NCI-H524 (cell line): ENCODE data around the gene RNF126.

ENCODE experiments used
- DNase-seq, 2 experiments: peaks; one replicate each; lab custom pipeline; 2025; lab: John Stamatoyannopoulos, UW

Gene RNF126

DNA sequence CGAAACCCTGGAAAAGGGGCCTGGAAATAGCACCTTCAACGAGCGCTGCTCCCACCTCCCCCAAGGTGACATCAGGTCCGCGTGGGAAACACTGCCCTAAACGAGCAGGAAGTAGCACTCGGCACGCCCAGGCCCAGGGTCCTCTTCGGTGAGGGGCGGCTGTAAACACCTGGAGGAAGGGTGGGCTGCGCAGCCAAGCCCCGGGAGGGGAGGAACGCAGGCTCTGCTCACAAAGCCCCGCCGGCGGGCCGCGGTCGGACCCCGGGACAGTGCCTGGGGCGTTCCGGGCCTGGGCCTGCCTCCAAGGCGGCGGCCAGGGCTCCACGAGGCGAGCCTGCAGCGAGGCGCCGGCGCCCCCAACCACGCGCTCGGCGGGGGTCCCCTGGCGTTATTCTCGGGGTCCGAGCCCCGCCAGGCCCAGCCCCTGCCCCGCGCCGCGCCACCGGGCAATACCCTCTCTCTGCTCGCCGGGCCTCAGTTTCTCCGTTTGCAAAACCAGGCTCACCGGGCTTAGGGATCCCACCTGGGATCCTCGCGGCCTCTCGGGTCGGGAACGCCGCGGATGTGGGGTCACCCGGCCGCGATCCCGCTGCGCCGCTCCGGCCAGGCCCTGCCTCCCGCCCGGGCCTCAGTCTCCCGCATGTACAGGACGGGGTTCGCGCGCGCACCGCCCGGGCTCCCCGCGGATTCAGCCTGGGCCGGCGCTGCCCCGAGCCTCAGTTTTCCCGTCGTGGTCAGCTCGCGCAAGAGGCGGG, 630 bp downstream of the RNF126 start:
- peak in 1 of 2 experiments; percentile 25 for DNase-seq

DNA sequence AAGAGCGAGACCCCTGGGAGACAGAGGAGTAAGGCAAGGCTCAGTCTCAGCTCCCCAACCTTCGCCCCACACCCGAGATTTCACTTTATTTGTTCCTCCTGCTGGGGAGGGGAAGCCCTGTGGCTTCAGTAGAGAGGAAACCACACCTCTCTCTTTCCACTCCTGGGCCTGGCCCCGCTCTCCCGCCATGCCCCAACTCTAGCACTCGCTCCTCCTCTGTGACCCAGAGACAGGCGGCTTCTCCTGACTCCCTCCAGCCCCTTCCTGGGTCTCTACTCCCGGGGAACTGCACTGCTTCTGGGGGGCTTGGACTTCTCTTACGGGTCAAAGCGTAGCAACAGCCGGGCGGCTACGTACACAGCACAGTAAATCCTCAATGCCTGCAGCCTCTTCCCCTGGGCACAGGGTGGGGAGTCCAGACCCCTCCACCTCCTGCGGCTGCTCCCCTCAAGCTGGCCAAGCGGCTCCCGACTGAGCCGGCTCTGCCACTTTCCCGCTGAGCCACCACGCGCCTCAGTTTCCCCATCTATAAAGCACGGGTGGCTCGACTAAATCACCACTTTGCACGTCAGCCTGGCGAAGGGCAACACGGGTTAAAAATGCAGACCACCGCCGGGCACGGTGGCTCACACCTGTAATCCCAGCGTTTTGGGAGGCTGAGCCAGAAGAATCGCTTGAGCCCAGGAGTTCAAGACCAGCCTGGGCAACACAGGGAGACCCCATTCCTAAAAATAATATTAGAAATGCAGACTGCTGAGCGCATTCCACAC, 1.4 kb downstream of the RNF126 start:
- no peak for DNase-seq

DNA sequence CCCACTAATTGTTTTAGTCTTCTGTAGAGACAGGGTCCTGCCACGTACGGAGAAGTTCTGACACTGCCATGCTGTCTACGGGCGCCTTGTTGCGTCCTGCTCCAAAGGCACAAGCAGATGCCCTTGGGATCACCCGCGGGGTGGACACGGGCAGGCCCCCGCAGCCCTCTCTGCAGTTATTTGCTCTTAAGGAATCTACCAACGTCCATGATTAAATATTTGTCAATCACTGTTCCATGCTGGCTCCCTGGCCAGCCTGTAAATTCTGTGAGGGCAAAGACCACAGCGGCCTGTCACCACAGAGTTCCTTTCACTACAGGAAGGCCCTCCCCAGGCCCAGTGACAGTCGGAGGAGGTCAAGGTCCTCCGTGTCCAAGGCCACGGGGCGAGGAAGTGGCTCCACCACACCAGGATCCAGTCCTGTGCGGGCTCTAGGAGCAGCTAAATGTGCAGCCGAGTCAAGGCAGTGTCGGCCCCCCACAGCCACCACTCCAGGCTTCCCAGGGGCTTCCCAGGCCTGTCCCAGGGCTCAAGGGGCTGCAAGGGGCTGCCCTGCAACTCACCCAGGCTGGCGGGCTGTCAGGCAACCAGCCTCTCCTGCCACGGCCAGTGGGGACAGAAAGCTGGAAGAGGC, 2.1 kb downstream of the RNF126 start:
- DNase-seq: no peak

DNA sequence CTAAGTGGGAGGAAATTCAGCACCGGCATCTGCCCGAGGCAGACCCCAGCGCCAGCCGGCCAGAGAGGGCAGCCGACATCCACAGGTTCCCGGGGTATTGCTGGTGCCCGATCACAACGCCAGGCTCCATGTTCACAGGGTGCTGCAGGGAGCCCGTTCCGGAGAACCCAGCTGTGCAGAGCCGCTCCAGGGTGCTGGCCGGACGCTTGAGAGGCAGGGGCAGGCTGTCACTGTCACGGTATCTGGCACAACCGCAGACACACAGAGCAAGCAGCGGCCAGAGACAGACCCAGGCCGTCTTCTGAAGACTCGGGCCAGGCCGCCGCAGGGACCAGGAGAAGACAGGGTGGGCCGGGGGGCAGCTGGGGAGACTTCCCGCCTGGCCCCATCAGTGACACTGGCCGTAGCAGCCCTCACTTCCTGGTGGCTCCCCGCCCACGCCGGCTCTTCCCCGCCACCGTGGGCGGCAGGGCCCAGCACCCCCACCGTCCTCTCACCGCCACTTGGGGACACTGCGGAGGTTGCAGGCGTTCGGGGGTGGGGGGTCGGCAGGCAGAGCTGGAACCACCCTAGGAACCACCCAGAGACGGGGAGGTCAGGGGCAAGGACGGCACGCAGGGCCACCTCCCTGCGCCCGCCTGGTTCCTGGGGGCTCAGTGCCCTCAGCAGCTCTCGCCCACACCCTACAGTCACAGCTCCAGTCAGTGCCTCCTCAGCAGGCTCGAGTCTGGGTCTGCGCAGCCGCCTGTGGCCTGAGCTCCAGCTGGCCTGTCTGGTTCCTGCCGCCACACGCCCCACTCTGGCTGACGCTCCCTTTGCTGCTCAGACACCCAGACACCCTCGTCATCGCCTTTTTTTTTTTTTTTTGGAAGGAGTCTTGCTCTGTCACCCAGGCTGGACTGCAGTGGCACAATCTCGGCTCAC, 3.8 kb downstream of the RNF126 start:
- no peak for DNase-seq

DNA sequence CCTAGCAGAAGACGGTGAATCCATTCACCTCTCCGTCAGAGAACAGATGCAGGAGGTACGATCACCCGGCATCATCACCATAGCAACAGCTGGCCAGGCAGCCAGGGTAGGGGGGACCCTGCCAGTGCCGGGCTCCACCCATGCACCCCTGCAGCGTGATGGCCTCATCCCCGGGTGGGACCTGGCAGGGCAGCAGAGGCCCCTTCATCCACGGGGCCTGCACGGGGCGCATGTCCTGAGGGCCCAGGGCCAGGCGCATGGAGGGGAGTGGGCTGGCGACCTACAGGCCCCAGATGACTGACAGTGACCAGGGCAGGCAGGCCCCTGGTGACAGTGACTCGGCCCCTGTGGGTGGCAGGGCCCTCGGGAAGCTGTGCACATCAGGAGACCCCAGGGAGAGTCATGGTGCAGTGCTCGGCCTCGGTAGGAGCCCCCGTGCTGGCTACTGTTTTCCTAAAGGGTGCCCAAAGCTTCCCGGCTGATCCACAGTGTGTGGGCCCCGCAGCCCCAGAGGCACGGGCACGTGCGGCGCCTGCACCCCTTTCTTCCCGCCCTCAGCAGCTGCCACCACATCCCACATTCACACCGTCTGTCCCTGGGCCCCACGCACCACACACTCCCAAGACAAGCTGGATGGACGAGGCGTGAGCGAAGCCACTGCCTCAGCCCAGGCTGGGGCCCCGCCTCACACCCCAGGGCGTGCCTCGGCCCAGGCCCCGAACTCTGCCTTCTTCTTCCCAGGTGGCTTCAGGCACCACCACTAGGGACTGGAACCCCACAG, 4.8 kb downstream of the RNF126 start:
- no peak for DNase-seq

DNA sequence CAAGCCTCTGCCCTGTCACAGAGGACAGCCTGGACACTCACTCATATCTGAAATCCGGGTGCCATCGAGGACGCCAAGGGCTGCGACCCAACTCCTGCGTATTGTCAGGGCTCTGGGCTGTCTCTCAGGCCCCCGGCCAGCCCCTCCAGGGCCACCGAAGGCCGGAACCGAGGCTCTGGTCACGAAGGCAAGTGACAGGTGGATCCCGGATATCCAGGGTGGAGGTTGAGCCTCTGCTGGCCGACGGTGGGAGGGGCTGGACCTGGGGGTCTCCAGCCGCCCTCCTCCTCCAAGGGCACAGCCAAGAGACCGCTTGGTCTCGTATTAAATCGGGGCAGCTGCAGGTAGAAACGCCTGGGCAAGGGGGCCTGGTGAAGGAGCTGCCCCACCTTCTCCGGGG, 5.4 kb downstream of the RNF126 start:
- no peak for DNase-seq

DNA sequence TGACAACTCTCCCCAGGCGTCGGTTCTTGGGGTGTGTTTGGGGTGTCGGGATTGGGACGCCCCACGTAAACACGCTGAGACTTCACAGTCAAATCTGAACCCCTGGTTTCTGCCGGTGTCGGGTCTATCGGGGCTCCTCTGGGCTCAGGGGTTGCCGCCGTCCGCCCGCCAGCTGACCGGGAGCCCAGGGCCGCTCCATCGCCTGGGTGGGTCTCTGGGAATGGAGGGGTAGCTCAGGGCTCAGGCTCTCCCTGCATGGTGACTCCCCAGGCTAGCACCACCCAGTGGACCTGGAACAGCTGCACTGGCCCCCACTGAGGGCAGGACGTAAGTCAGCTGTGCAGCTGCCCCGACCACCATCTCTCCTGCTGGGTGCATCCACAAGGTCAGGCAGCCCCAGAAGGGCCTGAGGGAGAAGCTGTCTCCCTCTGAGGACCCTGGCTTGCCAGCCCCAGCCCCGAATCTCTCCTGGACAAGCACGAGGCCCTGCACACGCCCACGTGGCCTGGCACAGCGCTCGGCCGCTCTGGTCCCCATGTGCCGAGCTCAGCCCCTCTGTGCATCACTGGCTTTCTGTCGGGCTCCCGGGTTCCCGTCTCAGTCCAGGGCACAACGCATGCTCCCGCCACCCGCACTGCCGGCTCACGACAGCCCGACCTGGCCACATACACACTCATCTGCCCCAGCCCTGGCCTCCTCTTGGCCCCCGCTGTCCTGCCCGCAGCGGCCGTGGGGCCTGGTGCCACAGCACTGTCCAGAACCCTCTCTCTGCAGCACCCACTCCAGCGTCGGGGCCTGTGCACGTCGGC, 6.1 kb downstream of the RNF126 start:
- no peak for DNase-seq

DNA sequence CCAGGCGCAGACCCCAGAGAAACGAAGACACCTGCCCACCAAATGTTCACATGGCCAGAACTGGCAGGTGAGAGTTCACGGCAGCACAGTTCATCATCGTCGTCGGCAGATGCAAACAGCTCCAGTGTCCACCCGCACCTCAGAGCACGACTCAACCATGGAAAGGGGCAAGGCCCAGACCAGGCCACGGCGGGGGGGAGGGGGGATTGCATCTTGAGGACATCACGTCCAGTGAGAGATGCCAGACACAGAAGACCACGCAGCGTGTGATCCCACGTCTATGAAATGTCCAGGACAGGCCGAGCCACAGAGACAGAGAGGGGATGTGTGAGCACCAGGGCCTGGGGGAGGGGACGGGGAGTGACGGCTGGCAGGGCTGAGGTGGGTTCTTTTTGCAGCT, 7.3 kb downstream of the RNF126 start:
- no peak for DNase-seq

DNA sequence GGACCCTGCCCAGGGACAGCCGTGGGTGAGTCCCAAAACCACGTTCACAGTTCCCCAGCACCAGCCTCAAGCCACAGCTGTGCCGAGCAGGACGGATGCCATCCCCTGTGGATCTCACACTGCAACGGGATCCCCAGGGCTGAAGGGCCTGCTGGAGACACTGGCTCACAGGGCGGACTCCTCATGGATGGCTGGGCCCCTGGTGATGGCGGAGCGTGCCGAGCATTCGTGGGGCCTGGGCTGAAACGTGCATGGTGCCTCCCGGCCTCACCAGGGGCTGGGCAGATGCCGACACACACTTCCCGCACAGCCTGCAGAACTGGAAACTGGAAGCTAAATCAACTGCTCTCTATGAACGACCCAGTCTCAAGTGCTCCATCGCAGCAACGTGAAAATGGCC, 9.6 kb downstream of the RNF126 start:
- no peak for DNase-seq

DNA sequence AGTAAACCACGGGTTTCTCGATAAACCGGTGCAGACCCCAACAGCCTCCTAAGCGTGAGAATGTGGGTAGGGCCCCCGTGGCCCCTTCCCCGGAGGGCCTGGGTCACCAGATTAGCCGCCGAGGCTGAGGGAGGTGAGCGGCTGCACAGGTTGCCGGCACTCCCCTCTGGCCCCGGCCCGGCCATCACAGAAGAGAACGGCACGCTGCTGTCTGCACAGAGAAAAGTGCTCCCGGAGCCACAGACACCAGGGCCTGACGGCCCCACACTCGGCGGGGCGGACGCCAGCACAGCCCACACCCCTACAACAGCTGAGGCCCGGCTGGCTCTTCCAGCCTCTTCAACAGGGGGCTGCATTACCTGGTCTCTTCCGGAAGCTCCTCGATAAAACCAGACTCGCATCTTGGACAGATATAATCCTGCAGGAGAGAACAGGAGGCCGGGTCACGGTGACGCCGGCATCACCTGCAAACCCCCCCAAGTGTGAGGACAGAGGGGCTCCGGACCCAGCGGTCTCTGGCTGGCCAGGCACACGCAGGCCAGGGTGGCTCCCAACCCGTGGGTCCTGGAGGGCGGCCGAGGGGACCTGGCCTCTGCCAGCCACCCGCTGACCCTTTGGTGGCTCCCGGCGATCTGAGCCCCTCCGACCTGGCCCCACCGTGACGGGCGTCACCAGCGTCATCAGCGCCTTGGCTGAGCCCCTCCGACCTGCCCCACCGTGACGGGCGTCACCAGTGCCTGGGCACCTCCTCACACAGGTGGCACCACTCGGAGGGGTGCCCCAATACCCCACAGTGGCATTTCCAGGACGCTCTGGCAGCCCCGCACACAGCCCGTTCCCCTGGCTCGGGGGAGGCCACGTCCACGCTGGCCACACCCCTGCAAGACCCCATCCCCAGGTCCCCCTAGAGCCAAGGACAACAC, 10.3 kb downstream of the RNF126 start:
- no peak for DNase-seq

DNA sequence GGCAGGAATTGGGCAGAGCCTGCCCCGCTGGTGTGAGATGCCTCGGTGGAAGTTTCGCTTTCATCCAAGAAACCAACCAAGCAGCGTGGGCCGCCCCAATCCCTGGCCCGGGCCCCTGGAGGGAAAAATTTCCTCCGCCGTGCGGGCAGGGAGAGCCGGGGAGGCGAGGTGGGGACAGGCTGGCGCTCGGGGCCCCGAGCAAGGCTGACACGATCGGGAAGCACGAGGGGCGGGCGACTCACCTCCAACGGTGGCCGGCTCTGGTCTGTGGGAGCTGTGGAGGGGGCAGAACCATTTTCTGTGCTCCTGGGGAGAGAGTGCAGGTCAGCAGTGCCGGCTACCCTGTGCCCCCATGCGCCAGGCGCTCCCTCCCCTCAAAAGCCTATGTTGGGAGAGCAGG, 11.0 kb downstream of the RNF126 start:
- DNase-seq: no peak

DNA sequence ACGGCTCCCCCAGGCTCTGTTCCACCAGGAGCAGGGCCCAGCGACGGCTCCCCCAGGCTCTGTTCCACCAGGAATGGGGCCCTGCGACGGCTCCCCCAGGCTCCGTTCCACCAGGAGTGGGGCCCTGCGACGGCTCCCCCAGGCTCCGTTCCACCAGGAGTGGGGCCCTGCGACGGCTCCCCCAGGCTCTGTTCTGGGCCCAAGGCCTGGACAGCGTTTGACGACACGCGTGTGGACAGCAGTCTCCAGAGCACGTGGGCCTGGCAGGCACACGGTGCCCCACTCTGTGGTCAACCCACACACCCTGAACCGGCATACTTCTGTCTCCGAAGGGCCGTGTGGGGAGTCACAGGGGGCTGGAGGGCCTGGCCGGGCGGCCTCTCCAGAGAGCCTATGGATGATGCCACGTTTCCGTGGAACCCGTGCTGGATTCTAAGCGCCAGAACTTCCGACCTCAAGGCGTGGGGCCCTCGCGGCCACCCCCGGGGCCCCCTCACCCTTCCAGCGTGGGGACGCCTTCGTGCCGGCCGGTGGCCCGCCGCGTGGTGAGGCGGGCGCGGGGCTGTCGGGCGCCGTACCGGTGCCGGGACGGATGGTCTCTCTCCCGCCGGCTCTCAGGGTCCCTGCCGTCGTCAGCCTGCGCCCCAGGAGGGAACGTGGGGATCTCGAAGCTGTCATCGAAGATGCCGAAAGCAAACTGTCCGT, 11.7 kb downstream of the RNF126 start:
- DNase-seq: no peak

DNA sequence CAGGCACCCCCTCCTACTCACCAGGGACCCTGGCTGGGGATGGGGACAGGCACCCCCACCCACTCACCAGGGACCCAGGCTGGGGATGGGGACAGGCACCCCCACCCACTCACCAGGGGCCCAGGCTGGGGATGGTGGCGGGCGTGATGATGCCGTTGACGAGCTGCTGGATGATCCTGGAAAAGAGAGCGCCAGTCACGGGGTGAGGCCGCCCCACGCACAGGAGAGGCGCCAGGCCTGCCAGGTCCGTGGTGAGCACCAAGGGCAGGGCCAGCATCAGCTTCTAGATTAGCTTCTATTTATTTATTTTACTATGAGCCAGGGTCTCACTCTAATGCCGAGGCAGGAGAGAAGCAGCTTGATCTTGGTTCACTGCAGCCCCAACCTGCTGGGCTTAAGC, 12.9 kb downstream of the RNF126 start:
- DNase-seq: no peak

DNA sequence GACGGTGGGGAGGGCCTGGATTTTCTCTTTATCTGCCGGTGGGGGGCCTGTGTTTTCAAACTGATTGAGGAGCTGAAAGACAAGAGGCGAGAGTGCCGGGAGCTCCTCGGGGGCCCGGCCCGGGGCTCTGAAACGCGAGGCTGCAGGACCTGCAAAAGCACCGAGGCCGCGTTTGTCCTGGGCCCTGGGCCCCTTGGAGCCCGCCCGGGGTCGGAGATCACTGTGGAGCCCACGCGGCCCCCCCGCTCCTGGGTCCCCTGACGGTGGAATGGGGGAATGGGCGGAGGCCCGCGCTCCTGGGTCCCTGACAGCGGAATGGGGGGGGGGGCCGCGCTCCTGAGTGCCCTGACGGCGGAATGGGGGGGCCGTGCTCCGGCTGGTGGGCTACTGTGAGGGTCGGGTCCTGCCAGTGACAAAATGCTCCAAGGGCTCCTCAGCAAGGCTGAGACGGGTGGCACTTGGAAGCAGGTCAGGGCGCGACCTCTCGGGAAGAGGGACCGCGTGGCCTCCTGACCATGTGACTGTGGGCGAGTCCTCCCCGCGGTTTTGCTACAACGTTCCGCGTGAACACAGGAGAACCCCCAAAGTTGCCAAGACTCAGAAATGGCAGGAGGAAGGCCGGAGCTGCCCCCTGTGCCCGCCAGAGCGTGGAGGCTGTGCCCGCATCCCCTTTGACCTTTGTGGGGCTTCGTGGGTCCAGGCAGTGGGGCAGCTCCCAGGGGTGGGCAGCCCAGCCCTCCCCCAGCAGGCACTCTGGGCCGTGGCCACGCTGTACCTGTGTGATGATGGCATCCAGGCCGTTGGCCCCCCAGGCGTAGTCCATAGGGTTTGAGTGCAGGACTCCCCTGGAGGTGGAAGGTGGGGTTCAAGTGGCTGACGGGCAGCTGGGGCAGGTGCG, 13.9 kb downstream of the RNF126 start:
- no peak for DNase-seq

DNA sequence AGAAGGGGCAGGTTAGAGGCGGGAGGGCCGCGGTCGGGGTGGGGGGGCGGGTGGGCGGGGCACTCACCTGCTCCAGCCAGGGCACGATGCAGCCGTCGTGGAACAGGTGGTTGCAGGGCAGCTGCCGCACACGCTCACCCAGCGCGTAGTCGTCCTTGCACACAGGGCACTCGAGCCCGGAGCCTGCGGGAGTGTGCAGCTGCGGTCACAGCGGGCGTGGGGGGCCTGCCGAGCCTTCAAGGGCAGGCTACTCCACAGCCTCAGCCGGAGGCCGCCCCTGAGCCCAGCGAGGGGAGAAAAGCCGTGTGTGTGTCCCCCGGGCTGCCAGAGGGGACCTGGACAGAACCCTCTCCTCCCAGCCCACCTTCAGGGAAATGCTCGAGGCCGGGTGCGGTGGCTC, 14.7 kb downstream of the RNF126 start:
- DNase-seq: no peak

DNA sequence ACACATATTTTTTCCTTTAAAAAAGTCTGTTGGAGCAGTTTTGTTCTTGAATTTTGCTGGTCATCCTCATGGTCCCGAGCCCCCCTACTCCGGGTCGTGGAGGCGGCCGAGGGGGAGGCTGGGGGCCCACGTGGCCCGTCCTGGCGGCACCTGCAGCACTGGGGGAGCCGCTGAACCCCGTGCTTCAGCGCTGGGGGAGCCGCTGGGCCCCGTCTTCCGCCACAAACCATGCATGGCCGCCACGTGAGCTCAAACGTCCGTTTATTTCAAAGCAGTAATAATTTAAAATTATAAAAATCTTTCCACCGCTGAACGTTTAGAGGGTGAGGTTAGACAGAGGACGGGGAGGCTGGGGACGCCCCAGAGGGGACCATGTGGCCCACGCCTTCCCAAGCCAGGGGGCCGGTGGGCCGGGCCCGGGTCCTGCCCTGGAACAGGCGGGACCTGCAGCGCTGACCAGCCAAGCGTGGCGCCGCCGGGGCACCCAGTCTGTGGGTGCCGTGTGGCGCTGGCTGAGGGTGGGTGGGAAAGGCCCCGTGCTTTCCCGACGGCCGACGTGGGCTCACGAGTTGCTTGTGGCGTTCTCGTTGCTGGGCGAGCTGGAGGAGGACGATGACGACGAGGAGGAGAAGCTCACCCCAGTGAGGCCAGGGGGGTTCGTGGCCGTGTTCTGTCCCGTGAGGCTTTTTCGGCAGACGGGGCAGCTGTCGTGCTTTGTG, 15.3 kb downstream of the RNF126 start:
- DNase-seq: no peak
